GM18909 (cell line): ENCODE results near the gene CDC42EP5.

ENCODE experiments used
- ATAC-seq: cut with Tn5 transposase; IDR thresholded peaks from one replicate; pipeline ENCODE4 v1.9.1; 2021; ENCODE audit warnings: mild to moderate bottlenecking; ENCODE audit not compliant: unreplicated experiment, poor library complexity

The CDC42EP5 gene

GRCh38 chr19:54429545-54430227 lies 43.4 kb downstream of the CDC42EP5 start:
- ATAC-seq = no peak

GRCh38 chr19:54429176-54429495 lies 44.0 kb downstream of the CDC42EP5 start:
- no peak for ATAC-seq

- no peak for ATAC-seq
Observed at GRCh38 chr19:54428323-54429175, 44.5 kb downstream of the CDC42EP5 start.

GRCh38 chr19:54427586-54427985 lies 45.5 kb downstream of the CDC42EP5 start:
- no peak for ATAC-seq

GRCh38 chr19:54426291-54426931 lies 46.7 kb downstream of the CDC42EP5 start:
- no peak for ATAC-seq

GRCh38 chr19:54425382-54425723 lies 47.7 kb downstream of the CDC42EP5 start:
- no peak for ATAC-seq

GRCh38 chr19:54424660-54425381 lies 48.3 kb downstream of the CDC42EP5 start:
- ATAC-seq = no peak

GRCh38 chr19:54424201-54424600 lies 48.9 kb downstream of the CDC42EP5 start:
- ATAC-seq = no peak

- no peak for ATAC-seq
Observed at GRCh38 chr19:54422136-54422535, 51.0 kb downstream of the CDC42EP5 start.

GRCh38 chr19:54421521-54421920 lies 51.6 kb downstream of the CDC42EP5 start:
- no peak for ATAC-seq

GRCh38 chr19:54421169-54421516 lies 52.0 kb downstream of the CDC42EP5 start:
- no peak for ATAC-seq

GRCh38 chr19:54420383-54421168 lies 52.5 kb downstream of the CDC42EP5 start:
- no peak for ATAC-seq

GRCh38 chr19:54420068-54420382 lies 53.1 kb downstream of the CDC42EP5 start:
- ATAC-seq = no peak

- no peak for ATAC-seq
Observed at GRCh38 chr19:54418930-54419800, 53.9 kb downstream of the CDC42EP5 start.

- no peak for ATAC-seq
Observed at GRCh38 chr19:54418030-54418929, 54.8 kb downstream of the CDC42EP5 start.

- ATAC-seq = no peak
Observed at GRCh38 chr19:54416695-54417491, 56.2 kb downstream of the CDC42EP5 start.

- no peak for ATAC-seq
Observed at GRCh38 chr19:54415901-54416673, 57.0 kb downstream of the CDC42EP5 start.
